MM.1S (cell line): Measurements from ENCODE around the gene FHIT.

ENCODE experiments used
- CTCF ChIP-seq: fragments of 300-600 bp; sonication (generic); IDR thresholded peaks from 2 replicates; pipeline ENCODE4 v1.5.1; 2016; ENCODE audit warnings: antibody characterized with exemption, low read length, mixed read lengths
- EZH2 ChIP-seq: fragments of 300-600 bp; sonication (generic); optimal IDR thresholded peaks from 2 replicates; pipeline ENCODE3; 2017; ENCODE audit warnings: low read depth, mild to moderate bottlenecking, antibody characterized with exemption, low read length, mixed read lengths
- EZH2phosphoT487 ChIP-seq: fragments of 300-600 bp; sonication (generic); IDR thresholded peaks from 2 replicates; pipeline ENCODE4 v1.6.1; 2018; ENCODE audit warnings: antibody characterized with exemption, low read length

GRCh38 chr3:60890226-60890625, 361.0 kb downstream of the FHIT start:
- TF ChIP-seq EZH2 (no peak), CTCF (no peak), EZH2phosphoT487 (no peak)
